BJ (cell line): ENCODE measurements around the gene DGKD. TPM values are rescaled to one million over a fixed set of nuclear protein-coding genes. Genes with fewer than 3 reads are reported as not detected.

Experiments used
- CTCF ChIA-PET: fragments of 350-600 bp; formaldehyde crosslinking; extraction: SDS; loops from one replicate; lab custom pipeline; 2021; ENCODE audit warnings: antibody characterized with exemption, inconsistent platforms; lab: Yijun Ruan, JAX
- POLR2A ChIA-PET: fragments of 300-600 bp; sonication (Branson Sonifier 250); formaldehyde crosslinking; extraction: SDS; loops from one replicate; lab custom pipeline; 2021; ENCODE audit warnings: antibody characterized with exemption; lab: Charles Lee
- DNase-seq: peaks from one replicate; pipeline ENCODE4 v3.0.0-alpha.2; 2011; ENCODE audit warnings: low read depth
- H3K27me3 ChIP-seq: 2 replicates; pipeline ENCODE4 v1.6.0; 2011; ENCODE audit warnings: low read length; ENCODE audit not compliant: control insufficient read depth, insufficient read depth
- H3K36me3 ChIP-seq: 2 replicates; pipeline ENCODE4 v1.5.1; 2011; ENCODE audit warnings: low read length; ENCODE audit not compliant: control insufficient read depth, insufficient read depth
- H3K4me3 ChIP-seq: 2 replicates; pipeline ENCODE4 v1.5.1; 2011; ENCODE audit warnings: low read depth, mild to moderate bottlenecking, control low read depth, low read length
- polyA plus RNA-seq: library from polyadenylated mRNA; depleted of rRNA; stranded (reverse); fragments of >200 nt; gene quantifications from 2 replicates; pipeline ENCODE4 v1.2.3, GENCODE V29; 2011
- TF ChIP-seq, protein P1 (sequence below): IDR thresholded peaks from 2 replicates; pipeline ENCODE4 v1.5.1; 2011; ENCODE audit warnings: low read depth, mild to moderate bottlenecking, control low read depth, inconsistent platforms, low read length, moderate library complexity; ENCODE audit not compliant: insufficient read depth

Gene DGKD
- polyA plus RNA-seq, 1 experiment: 8.5 TPM

DNA sequence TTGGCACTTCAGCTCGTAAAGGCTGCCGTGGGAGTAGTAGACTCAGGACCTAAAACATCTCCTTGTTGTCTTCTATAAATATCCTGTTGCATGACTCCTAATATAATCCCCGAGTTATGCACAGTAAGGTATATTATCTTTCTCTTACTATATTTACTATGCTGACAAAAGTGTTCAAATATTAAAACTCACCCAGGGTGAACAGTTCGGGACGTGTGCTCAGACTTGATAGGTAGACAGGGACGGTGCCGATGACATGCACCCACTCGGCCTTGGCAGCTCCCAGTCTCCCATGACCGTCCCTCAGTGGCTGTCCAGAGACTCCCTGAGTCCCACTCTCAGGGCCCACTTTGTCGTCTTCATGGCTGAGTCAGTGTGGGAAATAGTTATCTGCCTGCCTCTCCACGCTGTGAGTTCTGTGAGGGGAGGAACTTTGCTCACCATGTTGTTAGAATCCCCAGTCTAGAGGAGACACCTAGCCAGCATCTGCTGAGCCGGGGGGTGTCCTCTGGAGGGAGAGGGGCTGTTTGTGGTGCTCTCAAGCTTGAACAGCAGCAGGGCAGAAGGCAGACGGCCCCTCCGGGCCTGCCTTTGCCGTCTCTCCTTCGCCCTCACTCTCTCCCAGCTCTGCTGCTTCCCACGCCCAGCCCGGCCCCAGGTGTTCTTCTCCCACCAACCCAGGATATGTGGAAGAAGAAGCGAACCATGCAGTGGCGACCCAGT lies 75.0 kb downstream of the DGKD start:
- no peak for DNase-seq
- Histone ChIP-seq H3K27me3 (no peaks in the 10 kb centered on the region), H3K4me3 (no peak overlapping the region), H3K36me3 (no peaks in the 10 kb centered on the region)
- ChIA-PET CTCF (interaction anchor here (0.9 to 3.5 kb wide), 3 partner anchors 9 to 20 kb away, joined by 3 to 14 read pairs (median 6); no protein-coding TSS in a partner anchor), POLR2A (no interaction called here)
- TF ChIP-seq, protein P1, sequence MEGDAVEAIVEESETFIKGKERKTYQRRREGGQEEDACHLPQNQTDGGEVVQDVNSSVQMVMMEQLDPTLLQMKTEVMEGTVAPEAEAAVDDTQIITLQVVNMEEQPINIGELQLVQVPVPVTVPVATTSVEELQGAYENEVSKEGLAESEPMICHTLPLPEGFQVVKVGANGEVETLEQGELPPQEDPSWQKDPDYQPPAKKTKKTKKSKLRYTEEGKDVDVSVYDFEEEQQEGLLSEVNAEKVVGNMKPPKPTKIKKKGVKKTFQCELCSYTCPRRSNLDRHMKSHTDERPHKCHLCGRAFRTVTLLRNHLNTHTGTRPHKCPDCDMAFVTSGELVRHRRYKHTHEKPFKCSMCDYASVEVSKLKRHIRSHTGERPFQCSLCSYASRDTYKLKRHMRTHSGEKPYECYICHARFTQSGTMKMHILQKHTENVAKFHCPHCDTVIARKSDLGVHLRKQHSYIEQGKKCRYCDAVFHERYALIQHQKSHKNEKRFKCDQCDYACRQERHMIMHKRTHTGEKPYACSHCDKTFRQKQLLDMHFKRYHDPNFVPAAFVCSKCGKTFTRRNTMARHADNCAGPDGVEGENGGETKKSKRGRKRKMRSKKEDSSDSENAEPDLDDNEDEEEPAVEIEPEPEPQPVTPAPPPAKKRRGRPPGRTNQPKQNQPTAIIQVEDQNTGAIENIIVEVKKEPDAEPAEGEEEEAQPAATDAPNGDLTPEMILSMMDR: no peak

DNA sequence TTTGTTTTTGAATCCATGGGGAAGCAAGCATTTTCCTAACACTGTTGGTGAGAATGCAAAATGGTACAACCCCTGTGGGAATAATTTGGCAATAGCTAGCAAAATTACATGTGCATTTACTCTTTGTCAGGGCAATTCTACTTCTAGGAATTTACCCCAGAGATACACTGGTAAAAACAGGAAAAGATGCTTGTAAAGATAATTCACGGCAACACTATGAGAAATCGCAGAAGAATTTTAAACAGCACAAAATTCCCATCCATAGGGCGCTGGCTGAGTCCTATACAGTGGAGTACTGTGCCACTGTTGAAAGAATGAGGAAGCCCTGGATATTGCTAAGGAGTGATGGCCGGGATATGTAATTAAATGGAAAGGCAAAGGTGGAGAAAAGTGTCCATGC lies 75.8 kb downstream of the DGKD start:
- peak; percentile 69 for DNase-seq
- H3K36me3 ChIP-seq: no peaks in the 10 kb centered on the region; the same call in 1 of the 2 replicates
- CTCF ChIA-PET: interaction anchor here (0.9 to 3.5 kb wide), 4 partner anchors 8 to 19 kb away, joined by 3 to 14 read pairs (median 4); no protein-coding TSS in a partner anchor
- TF ChIP-seq, protein P1: no peak
- POLR2A ChIA-PET: interaction anchor here (0.6 kb wide), 2 partner anchors 70 to 93 kb away, joined by 3 read pairs; no protein-coding TSS in a partner anchor
- H3K27me3 ChIP-seq: no peaks in the 10 kb centered on the region
- no peak overlapping the region for H3K4me3 ChIP-seq

DNA sequence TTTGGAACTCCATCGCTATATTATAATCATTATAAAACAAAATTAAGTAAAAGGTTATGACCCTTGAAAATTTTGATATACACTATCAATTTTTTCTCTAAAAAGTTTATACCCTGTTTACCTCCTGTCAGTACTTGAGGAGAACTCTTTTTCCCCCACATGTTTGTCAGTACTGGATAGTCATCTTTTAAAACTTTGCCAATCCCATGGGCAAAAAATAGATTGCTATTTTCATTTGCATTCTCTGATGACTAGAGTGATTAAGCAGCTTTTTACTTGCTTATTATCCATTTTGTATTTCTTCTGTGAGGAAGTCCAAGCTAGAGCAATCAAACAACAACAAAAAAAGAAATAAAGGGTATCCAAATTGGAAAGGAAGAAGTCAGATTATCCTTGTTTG lies 76.4 kb downstream of the DGKD start:
- H3K36me3 ChIP-seq: peaks cover under 1% of the 10 kb centered on the region; the same call in 1 of the 2 replicates
- TF ChIP-seq, protein P1: no peak
- H3K4me3 ChIP-seq: no peak overlapping the region
- no peaks in the 10 kb centered on the region for H3K27me3 ChIP-seq
- ChIA-PET POLR2A (no interaction called here), CTCF (interaction anchor here (0.9 to 3.5 kb wide), 3 partner anchors 8 to 17 kb away, joined by 3 to 14 read pairs (median 3); no protein-coding TSS in a partner anchor)
- no peak for DNase-seq

DNA sequence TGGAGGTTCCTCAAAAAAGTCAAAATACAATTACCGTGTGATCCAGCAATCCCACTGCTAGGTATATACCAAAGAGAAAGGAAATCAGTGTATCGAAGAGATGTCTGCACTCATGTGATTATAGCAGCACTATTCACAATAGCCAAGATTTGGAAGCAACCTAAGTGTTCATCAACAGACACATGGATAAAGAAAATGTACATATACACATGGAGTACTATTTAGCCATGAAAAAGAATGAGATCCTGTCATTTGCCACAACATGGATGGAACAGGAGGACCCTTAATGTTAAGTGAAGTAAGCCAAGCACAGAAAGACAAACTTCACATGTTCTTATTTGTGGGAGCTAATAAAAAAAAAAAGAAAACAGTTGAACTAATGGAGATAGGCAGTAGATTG lies 78.7 kb downstream of the DGKD start:
- ChIA-PET POLR2A (no interaction called here), CTCF (interaction anchor here (3.4 kb wide), 1 partner anchor 11 kb away, joined by 10 read pairs; no protein-coding TSS in a partner anchor)
- TF ChIP-seq, protein P1: no peak
- H3K4me3 ChIP-seq: no peak overlapping the region
- H3K36me3 ChIP-seq: peaks cover 15% of the 10 kb centered on the region
- no peak for DNase-seq
- no peaks in the 10 kb centered on the region for H3K27me3 ChIP-seq

DNA sequence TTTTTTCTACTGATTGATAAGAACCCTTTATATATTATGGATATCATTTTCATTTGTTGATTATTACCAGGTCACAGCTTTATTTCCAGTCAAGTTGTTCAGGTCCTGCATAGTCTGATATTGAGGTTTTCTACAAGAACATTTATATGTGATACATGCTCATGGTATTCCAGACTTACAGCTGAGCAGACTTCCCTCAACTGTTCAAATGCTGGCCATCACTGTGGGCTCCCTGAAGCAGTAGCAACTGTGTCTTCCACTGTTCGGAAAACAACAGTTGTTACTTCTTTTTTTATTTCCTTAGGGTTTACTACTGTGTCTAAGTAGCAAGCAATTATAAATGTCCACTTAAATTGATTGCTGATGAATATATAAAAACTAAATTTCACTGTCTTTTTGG lies 79.5 kb downstream of the DGKD start:
- CTCF ChIA-PET: interaction anchor here (1.1 to 3.4 kb wide), 2 partner anchors 9 to 10 kb away, joined by 3 to 10 read pairs; no protein-coding TSS in a partner anchor

More for the DNA sequence above, 79.5 kb downstream of the DGKD start:
- DNase-seq: no peak
- TF ChIP-seq, protein P1: no peak
- no peak overlapping the region for H3K4me3 ChIP-seq
- POLR2A ChIA-PET: no interaction called here
- peaks cover 16% of the 10 kb centered on the region for H3K36me3 ChIP-seq
- no peaks in the 10 kb centered on the region for H3K27me3 ChIP-seq
